ENCODE measurements around the gene RPL39L.
A peak's percentile ranks its signal among the peaks of the same experiment; 100 is the strongest.
"Not testable (repeated sequence)": the region's sequence is repeated elsewhere in the genome, so short reads cannot be mapped to it uniquely, and the experiment has no call there.

The RPL39L gene

GRCh38 chr3:187139895-187140253 is 578 bp upstream of the RPL39L start:
- peak overlapping the region; percentile 70 for H3K27ac ChIP-seq (ENCODE audit: low read length)
- H4K20me1 ChIP-seq (ENCODE audit: insufficient read depth, low read length): no peaks in the 10 kb centered on the region
- H3K36me3 ChIP-seq (replicated peaks; ENCODE audit: low read depth, low read length): peaks cover 28% of the 10 kb centered on the region
- peak overlapping the region; percentile 78 for H3K4me2 ChIP-seq (ENCODE audit: low read length)
- H3K4me1 ChIP-seq (ENCODE audit: low read length): peaks cover 10% of the 10 kb centered on the region
- peak overlapping the region; percentile 52; the same call in 1 of the 2 replicates for H2AFZ ChIP-seq (ENCODE audit: low read depth, low read length)
- H3K9ac ChIP-seq (ENCODE audit: low read length): peak overlapping the region; percentile 82; the same call in 1 of the 2 replicates
- peak overlapping the region; percentile 83 for H3K4me3 ChIP-seq (ENCODE audit: low read length)
- TF ChIP-seq EZH2phosphoT487 (IDR thresholded peaks at IDR 0.05; ENCODE audit: low read depth) (no peak), CTCF (IDR thresholded peaks at IDR 0.05; ENCODE audit: low read depth, low read length) (no peak)
- H3K79me2 ChIP-seq (ENCODE audit: low read length): peaks cover 9% of the 10 kb centered on the region
- H3K27me3 ChIP-seq (ENCODE audit: low read depth, low read length): no peaks in the 10 kb centered on the region
- peaks cover 12% of the 10 kb centered on the region for H3K9me3 ChIP-seq (ENCODE audit: insufficient read depth, low read length)

GRCh38 chr3:187136936-187137335 is 2.4 kb downstream of the RPL39L start:
- no peaks in the 10 kb centered on the region for H3K27me3 ChIP-seq (ENCODE audit: low read depth, low read length)
- no peak overlapping the region for H3K4me2 ChIP-seq (ENCODE audit: low read length)
- H4K20me1 ChIP-seq (ENCODE audit: insufficient read depth, low read length): no peaks in the 10 kb centered on the region
- H3K9ac ChIP-seq (ENCODE audit: low read length): no peak overlapping the region
- no peak overlapping the region for H3K27ac ChIP-seq (ENCODE audit: low read length)
- no peak overlapping the region for H3K4me3 ChIP-seq (ENCODE audit: low read length)
- peaks cover 16% of the 10 kb centered on the region for H3K79me2 ChIP-seq (ENCODE audit: low read length)
- H3K9me3 ChIP-seq (ENCODE audit: insufficient read depth, low read length): peaks cover 11% of the 10 kb centered on the region
- peaks cover 15% of the 10 kb centered on the region for H3K4me1 ChIP-seq (ENCODE audit: low read length)
- no peak overlapping the region for H2AFZ ChIP-seq (ENCODE audit: low read depth, low read length)
- peaks cover 50% of the 10 kb centered on the region for H3K36me3 ChIP-seq (replicated peaks; ENCODE audit: low read depth, low read length)
- no peak for TF ChIP-seq CTCF (IDR thresholded peaks at IDR 0.05; ENCODE audit: low read depth, low read length)
- TF ChIP-seq EZH2phosphoT487 (IDR thresholded peaks at IDR 0.05; ENCODE audit: low read depth): no peak

- Histone ChIP-seq H3K9me3 (ENCODE audit: insufficient read depth, low read length) (peaks cover 11% of the 10 kb centered on the region; the same call in 1 of the 2 replicates), H3K4me3 (ENCODE audit: low read length) (no peak overlapping the region), H3K27ac (ENCODE audit: low read length) (no peak overlapping the region), H3K9ac (ENCODE audit: low read length) (no peak overlapping the region), H3K4me1 (ENCODE audit: low read length) (peaks cover 15% of the 10 kb centered on the region), H3K27me3 (ENCODE audit: low read depth, low read length) (no peaks in the 10 kb centered on the region), H3K79me2 (ENCODE audit: low read length) (peaks cover 18% of the 10 kb centered on the region), H4K20me1 (ENCODE audit: insufficient read depth, low read length) (no peaks in the 10 kb centered on the region), H3K4me2 (ENCODE audit: low read length) (no peak overlapping the region), H3K36me3 (replicated peaks; ENCODE audit: low read depth, low read length) (peaks cover 56% of the 10 kb centered on the region), H2AFZ (ENCODE audit: low read depth, low read length) (no peak overlapping the region)
- no peak for TF ChIP-seq EZH2phosphoT487 (IDR thresholded peaks at IDR 0.05; ENCODE audit: low read depth)
Observed at GRCh38 chr3:187136337-187136736, 3.0 kb downstream of the RPL39L start.

DNA sequence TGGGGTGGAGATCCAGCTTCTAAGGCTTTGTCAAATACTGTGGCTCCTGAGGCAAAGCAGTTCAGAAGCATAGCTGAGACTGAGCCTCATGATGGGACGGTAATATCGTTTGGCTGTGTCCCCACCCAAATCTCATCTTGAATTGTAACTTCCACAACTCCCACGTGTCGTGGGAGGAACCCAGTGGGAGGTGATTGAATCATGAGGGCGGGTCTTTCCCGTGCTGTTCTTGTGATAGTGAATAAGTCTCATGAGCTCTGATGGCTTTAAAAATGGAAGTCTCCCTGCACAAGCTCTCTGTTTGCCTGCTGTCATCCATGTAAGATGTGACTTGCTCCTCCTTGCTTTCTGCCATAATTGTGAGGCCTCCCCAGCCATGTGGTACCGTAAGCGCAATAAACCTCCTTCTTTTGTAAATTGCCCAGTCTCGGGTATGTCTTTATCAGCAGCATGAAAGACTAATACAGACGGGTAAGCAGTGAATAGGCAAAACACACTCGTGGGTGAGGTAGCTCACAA is 4.1 kb downstream of the RPL39L start:
- not testable (repeated sequence) for H2AFZ ChIP-seq (ENCODE audit: low read depth, low read length); H4K20me1 ChIP-seq (ENCODE audit: insufficient read depth, low read length); H3K9ac ChIP-seq (ENCODE audit: low read length); H3K27me3 ChIP-seq (ENCODE audit: low read depth, low read length); H3K4me2 ChIP-seq (ENCODE audit: low read length); H3K27ac ChIP-seq (ENCODE audit: low read length); H3K4me3 ChIP-seq (ENCODE audit: low read length)
- H3K9me3 ChIP-seq (ENCODE audit: insufficient read depth, low read length): peaks cover 12% of the 10 kb centered on the region; the same call in 1 of the 2 replicates
- H3K79me2 ChIP-seq (ENCODE audit: low read length): peaks cover 18% of the 10 kb centered on the region
- peaks cover 64% of the 10 kb centered on the region for H3K36me3 ChIP-seq (replicated peaks; ENCODE audit: low read depth, low read length)
- H3K4me1 ChIP-seq (ENCODE audit: low read length): peaks cover 25% of the 10 kb centered on the region

GRCh38 chr3:187133181-187133580 is 6.1 kb downstream of the RPL39L start:
- Histone ChIP-seq H3K36me3 (replicated peaks; ENCODE audit: low read depth, low read length) (peaks cover 79% of the 10 kb centered on the region), H3K4me1 (ENCODE audit: low read length) (peaks cover 21% of the 10 kb centered on the region), H3K9me3 (ENCODE audit: insufficient read depth, low read length) (peaks cover 21% of the 10 kb centered on the region; the same call in 1 of the 2 replicates), H3K79me2 (ENCODE audit: low read length) (peaks cover 21% of the 10 kb centered on the region)
- not testable (repeated sequence) for H3K9ac ChIP-seq (ENCODE audit: low read length); H3K27ac ChIP-seq (ENCODE audit: low read length); H3K27me3 ChIP-seq (ENCODE audit: low read depth, low read length); H3K4me3 ChIP-seq (ENCODE audit: low read length); H3K4me2 ChIP-seq (ENCODE audit: low read length); H2AFZ ChIP-seq (ENCODE audit: low read depth, low read length); H4K20me1 ChIP-seq (ENCODE audit: insufficient read depth, low read length)

Data from OCI-LY3 (cell line).